Endothelial cell of umbilical vein (primary cell): Measurements from ENCODE around the gene CFAP99. TPM values are rescaled to one million over a fixed set of nuclear protein-coding genes. Genes with fewer than 3 reads are reported as not detected.

ENCODE experiments used
- BruUV-seq: library from RNA; stranded (reverse); fragments of 400-500 nt; replicated peaks from 2 replicates; lab custom pipeline; 2021; lab: Mats Ljungman, UMichigan
- CTCF ChIA-PET: fragments of 300-600, 350-600 bp; sonication (Branson Sonifier 250); formaldehyde crosslinking; loops from one replicate; lab custom pipeline; 2021; ENCODE audit warnings: antibody characterized with exemption, inconsistent platforms; lab: Charles Lee
- POLR2A ChIA-PET: fragments of 300-600, 350-600 bp; sonication (Branson Sonifier 250); formaldehyde crosslinking; loops from one replicate; lab custom pipeline; 2021; ENCODE audit warnings: antibody characterized with exemption, inconsistent platforms; lab: Charles Lee
- DNase-seq: peaks from one replicate; pipeline ENCODE4 v3.0.0-alpha.2; 2011; ENCODE audit warnings: low read depth, low spot score
- FAIRE-seq: peaks from 2 replicates; lab custom pipeline; 2011; peaks lifted over from hg19 to GRCh38; lab: Jason Lieb, UNC
- H2AFZ ChIP-seq: 2 replicates; pipeline ENCODE4 v1.6.0; 2012; ENCODE audit warnings: low read depth, low read length, control low read depth, inconsistent platforms
- H3K27ac ChIP-seq: 2 replicates; pipeline ENCODE4 v1.5.1; 2011; ENCODE audit warnings: low read depth, mild to moderate bottlenecking, control low read depth, low read length, moderate library complexity; ENCODE audit not compliant: insufficient read depth
- H3K27me3 ChIP-seq, 2 experiments: 2 replicates each; pipeline versions ENCODE4 v1.6.0 to v1.6.1; 2011; ENCODE audit warnings: low read length in 2 of 2, mixed read lengths in 1 of 2; ENCODE audit not compliant: control insufficient read depth in 2 of 2, insufficient read depth in 2 of 2
- H3K36me3 ChIP-seq, 2 experiments: 2 replicates in 1 of 2; 3 replicates in 1 of 2; pipeline ENCODE4 v1.5.1; 2011; ENCODE audit warnings: low read length in 2 of 2, mild to moderate bottlenecking in 1 of 2, moderate library complexity in 1 of 2; ENCODE audit not compliant: control insufficient read depth in 2 of 2, insufficient read depth in 2 of 2; ENCODE audit errors: extremely low read depth in 1 of 2
- H3K4me1 ChIP-seq: 3 replicates; pipeline ENCODE4 v1.5.1; 2011; ENCODE audit warnings: mild to moderate bottlenecking, low read length; ENCODE audit not compliant: control insufficient read depth, insufficient read depth; ENCODE audit errors: extremely low read depth
- H3K4me2 ChIP-seq: 2 replicates; pipeline ENCODE4 v1.6.1; 2011; ENCODE audit warnings: low read length, control low read depth, mixed read lengths; ENCODE audit not compliant: insufficient read depth
- H3K4me3 ChIP-seq, 3 experiments: fragments of 200-600 bp in 1 of 3; sonication (generic), shearing (Covaris generic) in 1 of 3; replicated peaks in 1 of 3; 2 replicates each; pipeline ENCODE4 v1.5.1; 2011 to 2016; ENCODE audit warnings: control low read depth in 3 of 3, low read length in 3 of 3, mild to moderate bottlenecking in 2 of 3, inconsistent platforms in 1 of 3, low read depth in 1 of 3, moderate library complexity in 1 of 3; ENCODE audit not compliant: insufficient read depth in 1 of 3
- H3K79me2 ChIP-seq: 2 replicates; pipeline ENCODE4 v1.6.0; 2012; ENCODE audit warnings: low read length, inconsistent platforms; ENCODE audit not compliant: control insufficient read depth, insufficient read depth
- H3K9ac ChIP-seq: replicated peaks from 2 replicates; pipeline ENCODE3; 2011; ENCODE audit warnings: low read length, control low read depth; ENCODE audit not compliant: insufficient read depth; ENCODE audit errors: extremely low read depth
- H3K9me1 ChIP-seq: replicated peaks from 3 replicates; pipeline ENCODE4 v1.6.0; 2011; ENCODE audit warnings: mild to moderate bottlenecking, low read length; ENCODE audit not compliant: control insufficient read depth, insufficient read depth; ENCODE audit errors: extremely low read depth
- H3K9me3 ChIP-seq: replicated peaks from 2 replicates; pipeline ENCODE4 v1.5.1; 2012; ENCODE audit warnings: low read length, inconsistent platforms; ENCODE audit not compliant: control insufficient read depth, insufficient read depth
- H4K20me1 ChIP-seq: replicated peaks from 2 replicates; pipeline ENCODE3; 2011; ENCODE audit warnings: mild to moderate bottlenecking, low read length; ENCODE audit not compliant: control insufficient read depth, insufficient read depth; ENCODE audit errors: extremely low read depth
- CTCF ChIP-seq, 2 donors: IDR thresholded peaks; 1 replicate in 1 of 2; 2 replicates in 1 of 2; pipeline ENCODE4 v1.5.1; 2011; ENCODE audit warnings: low read length in 2 of 2, mild to moderate bottlenecking in 2 of 2, moderate library complexity in 2 of 2, control low read depth in 1 of 2, inconsistent platforms in 1 of 2, low read depth in 1 of 2; ENCODE audit not compliant: insufficient read depth in 1 of 2; ENCODE audit errors: extremely low read depth in 1 of 2
- EZH2 ChIP-seq: IDR thresholded peaks from 2 replicates; pipeline ENCODE4 v1.6.1; 2012; ENCODE audit warnings: borderline replicate concordance, low read depth, mild to moderate bottlenecking, moderate library complexity, low read length, inconsistent platforms; ENCODE audit not compliant: severe bottlenecking
- FOS ChIP-seq: IDR thresholded peaks from 2 replicates; pipeline ENCODE4 v1.6.1; 2011; ENCODE audit warnings: mild to moderate bottlenecking, low read length, moderate library complexity, borderline replicate concordance; ENCODE audit not compliant: insufficient read depth
- GATA2 ChIP-seq: IDR thresholded peaks from 2 replicates; pipeline ENCODE4 v1.7.0; 2011; ENCODE audit warnings: low read depth, mild to moderate bottlenecking, moderate library complexity, mixed read lengths, low read length; ENCODE audit not compliant: insufficient read length, insufficient read depth
- JUN ChIP-seq: IDR thresholded peaks from 2 replicates; pipeline ENCODE4 v1.6.1; 2011; ENCODE audit warnings: borderline replicate concordance, low read depth; ENCODE audit not compliant: insufficient read length, insufficient read depth
- MYC ChIP-seq: IDR thresholded peaks from one replicate; pipeline ENCODE4 v1.6.1; 2011; ENCODE audit warnings: mild to moderate bottlenecking, low read depth, low read length
- POLR2A ChIP-seq: IDR thresholded peaks from 2 replicates; pipeline ENCODE4 v1.6.1; 2012; ENCODE audit warnings: low read depth, mild to moderate bottlenecking, control low read depth, low read length
- POLR2AphosphoS5 ChIP-seq: IDR thresholded peaks from 2 replicates; pipeline ENCODE4 v1.6.1; 2012; ENCODE audit warnings: low read depth, mild to moderate bottlenecking, control low read depth, low read length, moderate library complexity; ENCODE audit not compliant: insufficient read depth
- dilution Hi-C: fragments of 300-500 bp; cut with MboI; formaldehyde crosslinking; loops from one replicate; pipeline ENCODE4 v1.15.0; 2019; ENCODE audit warnings: low sequenced_read_pairs; ENCODE audit not compliant: extremely low pct_ligation_motif_present
- intact Hi-C: fragments of 100-400 bp; cut with micrococcal nuclease; formaldehyde crosslinking; loops from one replicate; pipeline ENCODE4 v1.10.0; 2022
- polyA plus RNA-seq, 4 experiments: library from polyadenylated mRNA; depleted of rRNA in 3 of 4; stranded (reverse) in 3 of 4; unstranded in 1 of 4; fragments of >200 nt; gene quantifications; 2 replicates each; pipeline versions ENCODE4 v1.2.1 to v1.2.3, GENCODE V29; 2011 to 2012; ENCODE audit warnings: missing spikeins in 1 of 4
- total RNA-seq: library from RNA; stranded (reverse); gene quantifications from 2 replicates; pipeline ENCODE4 v1.2.3, GENCODE V29; 2021
- TF ChIP-seq, protein P1 (sequence below): IDR thresholded peaks from 2 replicates; pipeline ENCODE4 v1.6.1; 2011; ENCODE audit not compliant: insufficient read depth, insufficient read length

Gene CFAP99
- total and polyA plus RNA-seq, 2 donors (not counting 3 experiments of a cell fraction or from before 2014, with no cell fraction given): 0.03 TPM; not detected in 1

GRCh38 chr4:2449511-2450392 lies 31.0 kb downstream of the CFAP99 start:
- dilution Hi-C loops (no loop called here), intact Hi-C loops (no loop called here)
- Histone ChIP-seq H4K20me1 (no peaks in the 10 kb centered on the region), H3K4me2 (no peak overlapping the region), H3K9me3 (no peaks in the 10 kb centered on the region), H3K27me3 (no peaks in the 10 kb centered on the region), H3K79me2 (no peaks in the 10 kb centered on the region), H3K9me1 (no peaks in the 10 kb centered on the region), H3K4me3 (no peak overlapping the region), H3K9ac (no peak overlapping the region), H2AFZ (no peak overlapping the region), H3K4me1 (no peaks in the 10 kb centered on the region), H3K27ac (no peak overlapping the region), H3K36me3 (no peaks in the 10 kb centered on the region)
- BruUV-seq: no TSS peak
- TF ChIP-seq EZH2: no peak
- TF ChIP-seq POLR2A: no peak
- TF ChIP-seq FOS: no peak
- TF ChIP-seq, protein P1, sequence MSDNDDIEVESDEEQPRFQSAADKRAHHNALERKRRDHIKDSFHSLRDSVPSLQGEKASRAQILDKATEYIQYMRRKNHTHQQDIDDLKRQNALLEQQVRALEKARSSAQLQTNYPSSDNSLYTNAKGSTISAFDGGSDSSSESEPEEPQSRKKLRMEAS: no peak
- no peak for TF ChIP-seq JUN
- TF ChIP-seq MYC: no peak
- TF ChIP-seq GATA2: no peak
- no peak for TF ChIP-seq POLR2AphosphoS5
- no peak for TF ChIP-seq CTCF (IDR thresholded peaks at IDR 0.05; ENCODE audit: extremely low read depth in 1 of 2, insufficient read depth in 1 of 2, low read depth in 1 of 2, low read length in 2 of 2)
- CTCF ChIA-PET: interaction anchor here (0.9 to 1.7 kb wide), 2 partner anchors 9 to 230 kb away, joined by 3 to 5 read pairs; no protein-coding TSS in a partner anchor
- DNase-seq (no peak), FAIRE-seq (no peak)
- POLR2A ChIA-PET: interaction anchor here (0.6 kb wide), 1 partner anchor 97 kb away, joined by 4 read pairs; no protein-coding TSS in a partner anchor
